Right forelimb (tissue), 1 donor: ENCODE measurements around the gene HPCAL1.
A peak's percentile ranks its signal among the peaks of the same experiment; 100 is the strongest.
"Not testable (repeated sequence)": the region's sequence is repeated elsewhere in the genome, so short reads cannot be mapped to it uniquely, and the experiment has no call there.

ENCODE experiments used
- DNase-seq: peaks from one replicate; pipeline ENCODE4 v3.0.0-alpha.2; 2018

HPCAL1 gene

GRCh38 chr2:10430886-10431622 lies 128.3 kb downstream of the HPCAL1 start:
- DNase-seq = no peak

- DNase-seq = no peak
Measured at GRCh38 chr2:10431797-10432196, 129.1 kb downstream of the HPCAL1 start.

- DNase-seq = no peak
Measured at GRCh38 chr2:10432311-10433181, 129.8 kb downstream of the HPCAL1 start.

- DNase-seq = no peak
Measured at GRCh38 chr2:10433264-10433946, 130.7 kb downstream of the HPCAL1 start.

- DNase-seq = no peak
Measured at GRCh38 chr2:10433947-10434885, 131.5 kb downstream of the HPCAL1 start.

GRCh38 chr2:10434886-10435819 lies 132.4 kb downstream of the HPCAL1 start:
- peak; percentile 92 for DNase-seq

GRCh38 chr2:10435820-10436204 lies 133.1 kb downstream of the HPCAL1 start:
- no peak for DNase-seq

- no peak for DNase-seq
Measured at GRCh38 chr2:10436583-10437110, 133.9 kb downstream of the HPCAL1 start.

GRCh38 chr2:10437806-10438205 lies 135.1 kb downstream of the HPCAL1 start:
- no peak for DNase-seq

GRCh38 chr2:10438688-10439087 lies 136.0 kb downstream of the HPCAL1 start:
- no peak for DNase-seq

- no peak for DNase-seq
Measured at GRCh38 chr2:10439185-10439879, 136.6 kb downstream of the HPCAL1 start.

GRCh38 chr2:10439971-10440370 lies 137.3 kb downstream of the HPCAL1 start:
- DNase-seq = no peak

GRCh38 chr2:10440736-10441135 lies 138.0 kb downstream of the HPCAL1 start:
- DNase-seq = no peak

GRCh38 chr2:10441948-10442347 lies 139.2 kb downstream of the HPCAL1 start:
- DNase-seq = no peak

- not testable (repeated sequence) for DNase-seq
Measured at GRCh38 chr2:10442469-10443126, 139.9 kb downstream of the HPCAL1 start.

GRCh38 chr2:10444463-10444862 lies 141.8 kb downstream of the HPCAL1 start:
- DNase-seq = no peak

GRCh38 chr2:10446631-10447030 lies 143.9 kb downstream of the HPCAL1 start:
- DNase-seq = no peak

- DNase-seq = no peak
Measured at GRCh38 chr2:10447300-10447894, 144.7 kb downstream of the HPCAL1 start.

- DNase-seq = peak; percentile 97
Measured at GRCh38 chr2:10447895-10448575, 145.3 kb downstream of the HPCAL1 start, which contains the start of gene ODC1. Gene ODC1, minus strand, starts transcription at chr2:10448327. Its CDS starts 3,295 bp downstream, at chr2:10445032.
